Hippocampal formation (tissue), 2 donors: ENCODE measurements around the gene PSMB2.

Source experiments
- DNase-seq, 2 donors: peaks; one replicate each; lab custom pipeline; 2025; lab: John Stamatoyannopoulos, UW

PSMB2 gene

GRCh38 chr1:35642471-35642955 lies 1.2 kb upstream of the PSMB2 start:
- no peak for DNase-seq

GRCh38 chr1:35640380-35641232 lies 720 bp downstream of the PSMB2 start:
- DNase-seq = no peak

GRCh38 chr1:35637401-35637809 lies 3.9 kb downstream of the PSMB2 start:
- peak in 1 of 2 donors; percentile 26 for DNase-seq

GRCh38 chr1:35633547-35633946 lies 7.8 kb downstream of the PSMB2 start:
- DNase-seq = no peak

GRCh38 chr1:35631396-35631795 lies 9.9 kb downstream of the PSMB2 start:
- DNase-seq = no peak

GRCh38 chr1:35629051-35629450 lies 12.3 kb downstream of the PSMB2 start:
- no peak for DNase-seq

- DNase-seq = no peak
Measured at GRCh38 chr1:35623832-35624231, 17.5 kb downstream of the PSMB2 start.

GRCh38 chr1:35622510-35623178 lies 18.7 kb downstream of the PSMB2 start:
- no peak for DNase-seq

- no peak for DNase-seq
Measured at GRCh38 chr1:35619237-35620121, 21.8 kb downstream of the PSMB2 start.

GRCh38 chr1:35615440-35615839 lies 25.9 kb downstream of the PSMB2 start:
- DNase-seq = no peak

GRCh38 chr1:35611655-35612054 lies 29.7 kb downstream of the PSMB2 start:
- no peak for DNase-seq

GRCh38 chr1:35605867-35606182 lies 35.5 kb downstream of the PSMB2 start:
- no peak for DNase-seq

GRCh38 chr1:35605071-35605866 lies 36.1 kb downstream of the PSMB2 start:
- no peak for DNase-seq

GRCh38 chr1:35603941-35604340 lies 37.4 kb downstream of the PSMB2 start:
- no peak for DNase-seq

GRCh38 chr1:35603468-35603867 lies 37.9 kb downstream of the PSMB2 start:
- DNase-seq = peak in 1 of 2 donors; percentile 20

GRCh38 chr1:35600593-35600992 lies 40.7 kb downstream of the PSMB2 start:
- DNase-seq = no peak

GRCh38 chr1:35599411-35599810 lies 41.9 kb downstream of the PSMB2 start:
- no peak for DNase-seq

- no peak for DNase-seq
Measured at GRCh38 chr1:35598895-35599294, 42.4 kb downstream of the PSMB2 start.

GRCh38 chr1:35597870-35598269 lies 43.5 kb downstream of the PSMB2 start:
- DNase-seq = no peak

GRCh38 chr1:35595684-35596083 lies 45.6 kb downstream of the PSMB2 start:
- no peak for DNase-seq

- DNase-seq = no peak
Measured at GRCh38 chr1:35594005-35594760, 47.1 kb downstream of the PSMB2 start.
